Urothelium cell line (cell line): ENCODE data around the gene TIMP3.

Source experiments
- DNase-seq: peaks from one replicate; pipeline ENCODE4 v3.0.0; 2011; ENCODE audit warnings: low spot score, mixed read lengths
- FAIRE-seq: peaks from 2 replicates; lab custom pipeline; 2011; peaks lifted over from hg19 to GRCh38; lab: Jason Lieb, UNC

TIMP3 gene

GRCh38 chr22:32827049-32827602, 25.6 kb downstream of the TIMP3 start:
- DNase-seq (no peak), FAIRE-seq (no peak)

- DNase-seq: no peak
- no peak for FAIRE-seq
These were observed 26.6 kb downstream of the TIMP3 start for GRCh38 chr22:32828150-32828549.

GRCh38 chr22:32828561-32828960, 27.1 kb downstream of the TIMP3 start:
- DNase-seq: no peak
- no peak for FAIRE-seq

DNA sequence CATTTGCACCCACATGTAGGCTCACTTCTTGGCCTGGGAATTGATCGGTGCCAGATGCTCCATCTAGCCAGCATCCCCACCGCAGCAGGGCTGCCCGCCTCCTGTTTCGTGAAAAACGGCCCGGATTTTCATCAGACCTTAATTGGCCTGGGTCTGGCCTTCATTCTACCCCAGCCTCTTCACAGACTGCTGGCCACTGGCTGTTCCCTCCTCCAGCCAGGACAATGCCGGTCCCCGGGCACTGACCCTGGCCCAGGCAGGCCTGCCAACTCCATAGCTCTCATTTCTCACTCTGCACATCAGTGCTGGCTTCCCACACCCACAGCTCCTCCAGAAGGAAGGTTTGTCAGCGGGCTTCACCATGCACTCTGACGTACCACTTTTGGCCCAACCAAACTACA, 27.9 kb downstream of the TIMP3 start:
- FAIRE-seq: no peak
- no peak for DNase-seq

DNA sequence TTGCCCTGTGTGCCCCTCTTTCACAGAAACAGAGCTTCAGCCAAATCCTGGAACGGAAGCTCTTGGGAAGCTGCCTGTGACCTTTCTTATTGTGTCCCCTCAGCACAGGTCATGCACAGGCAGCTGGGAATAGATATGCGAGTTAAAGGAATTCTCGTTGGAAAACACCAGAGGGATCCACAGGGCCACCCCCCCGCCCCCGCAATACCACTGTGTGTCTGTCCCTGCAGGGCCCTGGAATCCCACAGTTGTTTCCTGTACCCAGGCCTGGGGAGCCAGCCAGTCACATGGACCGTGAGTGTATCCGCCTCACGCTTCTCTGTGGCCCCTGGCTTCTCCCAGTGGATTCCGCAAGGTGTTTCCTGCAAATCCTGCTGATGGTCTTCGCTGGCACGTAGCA, 29.0 kb downstream of the TIMP3 start:
- DNase-seq: no peak
- FAIRE-seq: no peak

DNA sequence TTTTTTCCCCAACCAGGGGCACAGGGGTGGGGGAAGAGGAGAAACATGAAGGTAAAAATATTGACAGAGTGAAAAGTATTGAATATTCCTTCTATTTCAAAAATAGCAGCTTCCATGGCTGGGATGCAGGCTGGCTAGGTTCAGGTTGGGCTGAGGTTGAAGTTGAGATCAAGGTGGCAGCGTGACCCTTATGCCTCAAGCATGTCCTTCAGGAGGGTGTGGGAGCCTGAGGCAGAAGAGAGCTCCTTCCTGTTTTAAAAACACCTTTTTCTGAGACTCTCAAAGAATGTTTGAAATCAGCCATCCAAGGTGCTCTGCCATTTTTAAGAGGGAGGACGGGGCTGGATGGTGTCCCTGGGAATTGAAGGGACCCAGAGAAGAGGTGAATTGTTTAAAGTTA, 29.5 kb downstream of the TIMP3 start:
- DNase-seq: no peak

GRCh38 chr22:32831584-32831983, 30.1 kb downstream of the TIMP3 start:
- FAIRE-seq: no peak
- DNase-seq: no peak

More for the DNA sequence above, 29.5 kb downstream of the TIMP3 start:
- FAIRE-seq: no peak

DNA sequence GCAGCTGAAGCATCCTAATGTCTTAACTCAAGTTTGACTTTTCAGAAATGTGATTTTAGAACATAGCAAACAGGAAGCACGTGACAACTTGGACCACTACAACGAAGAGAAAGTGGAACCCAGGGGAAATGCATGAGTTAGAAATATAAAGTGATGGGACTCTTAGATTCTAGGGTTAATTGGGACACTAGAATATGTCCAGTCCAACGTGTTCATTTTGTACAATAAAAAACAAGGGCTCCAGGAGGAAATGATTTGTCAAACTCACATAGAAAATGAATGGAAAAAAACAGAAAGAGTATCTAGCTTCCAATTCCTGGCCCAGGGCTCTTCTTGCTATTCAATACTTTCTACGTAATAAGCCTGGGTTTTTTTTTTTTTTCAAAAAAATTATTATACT, 30.7 kb downstream of the TIMP3 start:
- FAIRE-seq (no peak), DNase-seq (no peak)

GRCh38 chr22:32836280-32837123, 35.0 kb downstream of the TIMP3 start:
- FAIRE-seq (no peak), DNase-seq (peak; percentile 52)

DNA sequence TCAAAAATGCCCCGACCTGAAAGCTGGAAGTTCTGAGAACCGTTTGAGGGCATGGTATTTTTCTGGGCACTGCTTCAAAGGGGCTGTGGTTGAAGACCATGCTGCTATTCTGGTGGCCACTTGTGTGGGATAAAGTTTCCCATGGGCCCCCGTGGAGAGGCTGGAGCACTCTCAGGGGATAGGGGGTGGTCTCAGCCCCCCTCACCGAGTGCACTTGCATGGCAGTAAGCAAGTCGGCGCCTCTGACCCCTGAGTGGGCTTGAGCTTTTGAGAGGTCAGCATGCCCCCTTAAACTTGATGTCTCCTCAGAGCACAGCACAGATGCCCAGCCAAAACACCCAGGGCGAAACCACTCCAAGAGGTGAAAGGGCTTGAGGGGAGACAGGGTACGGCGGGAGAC, 35.6 kb downstream of the TIMP3 start:
- DNase-seq: no peak
- no peak for FAIRE-seq

GRCh38 chr22:32837803-32838202, 36.3 kb downstream of the TIMP3 start:
- DNase-seq (no peak), FAIRE-seq (no peak)

GRCh38 chr22:32839831-32840584, 38.5 kb downstream of the TIMP3 start:
- DNase-seq: no peak
- no peak for FAIRE-seq

- no peak for DNase-seq
- no peak for FAIRE-seq
These were observed 39.7 kb downstream of the TIMP3 start for GRCh38 chr22:32841175-32841574.

- FAIRE-seq (no peak), DNase-seq (no peak)
These were observed 41.0 kb downstream of the TIMP3 start for GRCh38 chr22:32842486-32842885.

GRCh38 chr22:32843300-32843699, 41.8 kb downstream of the TIMP3 start:
- no peak for FAIRE-seq
- no peak for DNase-seq

DNA sequence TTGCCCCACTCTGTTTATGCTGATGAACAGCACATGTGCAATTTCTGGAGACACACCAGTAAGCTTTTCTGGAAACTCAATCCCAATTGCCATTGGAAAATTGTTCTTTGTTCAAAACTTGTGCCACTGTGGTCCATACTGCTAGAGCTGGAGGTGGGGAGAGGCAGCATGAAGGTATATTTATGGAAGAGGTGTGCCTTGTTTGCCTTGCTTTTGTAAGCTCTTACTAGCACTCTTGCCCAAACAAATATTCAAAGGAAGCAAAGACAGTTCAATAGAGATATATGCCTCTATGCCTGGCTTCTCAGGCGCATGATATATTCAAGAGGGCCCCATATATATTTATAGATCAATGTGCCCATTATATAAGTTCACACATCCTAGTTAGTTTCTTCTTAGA, 42.7 kb downstream of the TIMP3 start:
- DNase-seq (no peak), FAIRE-seq (no peak)

DNA sequence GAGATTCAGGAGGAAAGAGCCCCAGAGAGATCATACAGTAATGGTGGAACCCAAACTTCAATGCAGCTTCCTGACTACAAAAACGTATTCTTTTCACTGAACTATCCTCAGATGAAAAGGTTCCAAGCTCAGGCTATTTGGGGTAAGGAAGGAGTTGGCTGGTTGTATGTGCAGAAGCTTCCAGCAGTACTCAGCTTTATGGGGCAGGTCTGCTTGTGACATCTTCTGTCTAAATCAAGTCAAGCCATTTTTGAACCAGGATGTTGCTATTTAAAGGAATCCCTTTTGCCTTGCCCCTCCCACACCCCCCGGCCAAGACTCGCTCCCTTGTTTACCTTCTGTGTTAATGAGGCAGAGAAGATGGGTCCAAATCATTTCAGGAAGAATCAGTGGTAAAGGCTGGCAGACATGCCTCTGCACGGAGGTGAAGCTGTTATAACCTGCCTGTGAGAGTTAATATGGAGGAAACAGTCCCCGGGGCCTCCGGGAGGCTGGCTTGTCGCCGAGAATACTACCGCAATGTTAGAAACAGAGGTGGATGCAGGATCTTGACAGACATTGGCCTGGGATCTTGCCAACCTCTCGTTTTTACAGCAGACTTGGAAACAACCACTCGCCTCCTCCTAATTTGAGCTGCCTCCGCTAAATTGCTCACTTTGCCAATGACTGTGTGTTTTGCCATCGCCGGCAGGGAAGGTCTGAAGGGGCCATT, 45.4 kb downstream of the TIMP3 start:
- DNase-seq (no peak), FAIRE-seq (no peak)

GRCh38 chr22:32848226-32848625, 46.7 kb downstream of the TIMP3 start:
- no peak for FAIRE-seq

GRCh38 chr22:32849501-32849900, 48.0 kb downstream of the TIMP3 start:
- no peak for DNase-seq
- FAIRE-seq: no peak

More at GRCh38 chr22:32848226-32848625, 46.7 kb downstream of the TIMP3 start:
- no peak for DNase-seq

DNA sequence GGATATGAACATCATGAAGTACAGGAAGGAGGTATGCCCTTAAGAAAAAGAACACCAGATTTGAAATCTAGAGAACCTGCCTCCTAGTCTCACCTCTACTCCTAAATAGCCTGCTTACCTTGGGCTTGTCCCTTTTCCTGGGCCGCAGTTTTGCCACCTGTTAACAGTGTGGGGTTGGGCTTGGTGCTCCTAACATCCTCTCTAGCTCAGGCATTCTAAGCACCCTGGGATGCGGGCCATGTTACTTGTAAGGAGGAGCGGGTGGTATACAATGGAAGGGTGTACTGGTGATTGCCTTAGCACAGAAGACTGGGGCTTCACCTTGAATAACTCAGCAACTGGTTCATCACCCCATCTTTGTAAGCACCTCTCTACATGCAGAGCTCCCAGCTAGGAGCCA, 48.7 kb downstream of the TIMP3 start:
- FAIRE-seq: no peak

More for the DNA sequence above, 48.7 kb downstream of the TIMP3 start:
- DNase-seq: no peak
